Endometrium (tissue), 2 donors: ENCODE results near the gene ITGAD.
"Not testable (repeated sequence)": the region's sequence is repeated elsewhere in the genome, so short reads cannot be mapped to it uniquely, and the experiment has no call there.

Experiments used
- FAIRE-seq: peaks from 2 replicates; lab custom pipeline; 2012; peaks lifted over from hg19 to GRCh38; lab: Jason Lieb, UNC
- donor health status: control.
- donor health status: control.

ITGAD gene

DNA sequence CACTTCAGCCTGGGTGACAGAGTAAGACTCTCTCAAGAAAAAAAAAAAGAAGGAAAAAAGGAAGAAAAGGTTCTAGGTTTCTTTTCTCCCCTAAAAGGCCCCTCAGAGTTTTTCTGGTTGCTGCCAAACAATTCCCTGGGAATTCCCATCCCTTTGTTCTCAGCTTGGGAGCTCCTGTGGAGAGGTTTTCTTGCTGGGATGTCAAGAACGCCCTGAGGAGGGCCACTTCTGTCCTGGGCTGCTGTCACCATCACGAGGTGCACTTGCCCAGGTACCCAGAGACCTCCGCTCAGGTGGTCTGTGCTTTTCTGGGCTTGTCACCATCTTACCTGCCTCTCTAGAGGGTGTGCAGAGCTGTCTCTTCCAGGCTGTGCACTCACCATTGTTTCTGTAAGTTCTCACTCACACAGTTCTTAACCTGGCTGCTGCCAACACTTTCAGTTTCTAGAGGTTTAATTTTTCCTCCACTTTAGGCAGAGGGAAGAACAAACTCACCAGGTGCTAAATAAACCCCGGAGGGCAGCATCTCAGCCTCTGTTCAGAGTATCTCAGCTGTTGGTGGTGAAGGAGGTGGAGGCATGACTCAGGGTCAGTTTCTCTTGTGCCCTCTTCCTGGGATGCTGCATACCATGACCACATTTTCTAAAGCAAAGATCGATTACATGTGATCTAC lies 37.4 kb downstream of the ITGAD start:
- no peak for FAIRE-seq

DNA sequence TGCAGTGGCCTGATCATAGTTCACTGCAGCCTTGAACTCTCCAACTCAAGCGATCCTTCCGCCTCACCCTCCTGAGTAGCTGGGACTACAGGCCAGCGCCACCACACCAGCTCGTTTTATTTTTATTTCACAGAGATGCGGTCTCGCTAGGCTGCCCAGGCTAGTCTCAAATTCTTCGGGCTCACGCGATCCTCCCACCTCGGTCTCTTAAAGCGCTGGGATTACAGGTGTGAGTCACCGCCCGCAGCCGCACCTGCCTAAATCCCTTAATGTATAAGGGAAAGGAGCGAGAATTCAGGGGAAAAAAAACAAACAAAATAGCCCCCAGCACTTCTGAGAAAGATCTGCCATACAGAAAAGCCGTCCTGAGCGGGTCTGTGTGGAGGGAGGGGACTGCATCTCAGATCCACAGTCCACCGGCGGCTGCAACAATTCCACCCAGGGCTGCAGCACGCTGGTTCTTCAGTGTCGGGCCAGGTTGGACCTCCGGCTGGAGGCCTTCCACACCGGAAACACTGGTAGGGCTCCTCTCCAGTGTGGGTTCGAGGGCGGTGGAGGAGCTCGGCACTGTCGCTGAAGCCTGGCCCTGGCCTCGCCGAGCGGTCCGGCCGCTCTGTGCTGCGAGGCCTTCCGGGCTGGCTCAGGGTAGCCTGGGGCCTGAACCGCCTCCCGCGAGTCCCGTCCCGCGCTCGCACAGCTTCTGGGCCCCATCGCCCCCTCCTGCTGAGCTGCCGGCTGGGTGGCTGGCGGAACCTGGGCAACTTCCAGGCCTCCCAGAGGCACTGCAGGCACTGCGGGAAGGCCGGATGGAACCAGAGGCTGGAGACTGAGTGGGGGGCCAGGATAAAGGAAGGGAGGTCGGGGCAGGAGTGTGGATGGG lies 42.4 kb downstream of the ITGAD start:
- FAIRE-seq = no peak

DNA sequence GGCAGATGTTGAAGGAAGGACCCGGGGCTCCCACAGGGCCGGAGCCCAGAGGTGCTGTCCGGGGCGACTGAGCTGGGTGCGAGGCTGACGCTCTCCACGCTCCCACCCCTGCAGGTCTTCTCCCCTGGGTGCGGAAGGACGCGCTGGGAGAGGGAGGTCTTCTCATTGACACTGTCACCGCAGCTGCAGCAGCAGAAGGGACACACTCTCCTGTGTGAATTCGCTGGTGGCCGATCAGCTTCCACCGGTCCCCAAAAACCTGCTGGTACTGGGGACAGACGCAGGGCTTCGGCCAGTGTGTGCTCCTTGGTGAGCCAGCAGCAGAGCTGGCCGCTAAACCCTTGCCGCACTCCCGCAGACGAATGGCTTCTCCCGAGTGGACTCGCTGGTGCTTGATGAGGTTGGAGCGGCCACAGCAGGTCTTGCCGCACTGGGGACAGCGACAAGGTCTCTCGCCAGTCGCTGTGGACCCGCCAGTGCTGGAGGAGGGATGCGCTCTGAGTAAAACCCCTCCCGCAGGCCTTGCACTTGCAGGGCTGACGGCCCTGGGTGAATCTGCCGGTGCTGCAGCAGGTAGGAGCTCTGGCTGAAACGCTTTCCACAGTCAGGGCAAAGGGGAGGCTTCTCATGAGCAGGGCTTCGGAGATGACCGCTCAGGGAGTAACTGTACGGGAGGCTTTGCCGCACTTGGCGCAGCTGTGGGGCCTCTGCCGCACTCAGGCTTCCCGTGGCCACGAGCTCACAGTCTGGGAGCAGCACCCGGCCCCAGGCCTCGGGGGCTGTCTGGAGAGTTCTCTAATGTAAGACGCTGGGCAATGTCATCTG lies 43.3 kb downstream of the ITGAD start:
- FAIRE-seq = no peak

DNA sequence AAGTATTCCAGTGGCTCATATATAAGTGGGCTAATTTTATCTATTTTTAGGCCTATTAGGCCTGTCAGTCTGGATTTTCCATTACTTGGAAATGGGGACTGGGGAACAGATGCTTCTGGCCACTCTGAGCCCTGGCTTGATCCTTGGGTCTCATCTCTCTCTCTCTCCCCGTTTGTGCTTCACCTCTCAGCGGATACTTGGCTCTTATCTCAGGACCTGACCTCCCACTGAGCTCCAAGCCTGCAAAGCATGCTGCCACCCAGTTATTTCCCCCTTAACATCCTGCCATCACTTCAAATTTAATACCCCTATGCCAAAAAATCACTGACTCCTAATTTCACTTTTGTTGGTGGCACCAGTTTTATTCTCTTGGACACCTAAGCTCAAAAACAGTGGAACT lies 45.3 kb downstream of the ITGAD start:
- FAIRE-seq = no peak

DNA sequence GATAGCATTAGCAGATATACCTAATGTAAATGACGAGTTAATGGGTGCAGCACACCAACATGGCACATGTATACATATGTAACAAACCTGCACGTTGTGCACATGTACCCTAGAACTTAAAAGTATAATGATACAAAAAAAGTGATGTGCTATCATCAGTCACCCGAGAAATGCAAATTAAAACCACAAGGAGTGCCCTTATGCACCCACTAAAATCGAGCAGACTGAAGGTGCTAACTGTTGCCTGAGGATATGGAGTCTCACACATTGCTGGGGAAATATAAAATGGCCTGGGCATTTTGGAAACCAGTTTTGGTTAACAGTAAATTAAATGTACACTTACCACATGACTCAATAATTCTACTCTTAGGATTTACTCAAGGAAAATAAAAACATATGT lies 45.9 kb downstream of the ITGAD start:
- not testable (repeated sequence) for FAIRE-seq

DNA sequence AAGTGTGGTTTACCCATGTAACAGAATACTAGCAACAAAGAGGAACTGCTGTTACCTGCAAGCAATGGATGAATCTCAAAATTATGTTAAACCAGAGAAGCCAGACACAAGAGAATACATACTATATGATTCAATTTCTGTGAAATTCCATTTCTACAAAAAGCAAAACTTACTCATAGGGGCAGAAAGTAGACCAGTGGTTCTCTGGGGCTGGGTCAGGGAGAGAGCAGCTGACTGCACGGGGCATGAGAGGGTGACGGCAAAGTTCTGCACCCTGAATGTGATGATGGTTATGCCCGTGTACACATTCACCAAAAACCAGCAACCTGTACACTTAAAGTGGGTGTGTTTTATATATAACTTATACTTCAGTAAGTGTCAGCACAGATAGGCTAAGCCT lies 46.4 kb downstream of the ITGAD start:
- no peak for FAIRE-seq

DNA sequence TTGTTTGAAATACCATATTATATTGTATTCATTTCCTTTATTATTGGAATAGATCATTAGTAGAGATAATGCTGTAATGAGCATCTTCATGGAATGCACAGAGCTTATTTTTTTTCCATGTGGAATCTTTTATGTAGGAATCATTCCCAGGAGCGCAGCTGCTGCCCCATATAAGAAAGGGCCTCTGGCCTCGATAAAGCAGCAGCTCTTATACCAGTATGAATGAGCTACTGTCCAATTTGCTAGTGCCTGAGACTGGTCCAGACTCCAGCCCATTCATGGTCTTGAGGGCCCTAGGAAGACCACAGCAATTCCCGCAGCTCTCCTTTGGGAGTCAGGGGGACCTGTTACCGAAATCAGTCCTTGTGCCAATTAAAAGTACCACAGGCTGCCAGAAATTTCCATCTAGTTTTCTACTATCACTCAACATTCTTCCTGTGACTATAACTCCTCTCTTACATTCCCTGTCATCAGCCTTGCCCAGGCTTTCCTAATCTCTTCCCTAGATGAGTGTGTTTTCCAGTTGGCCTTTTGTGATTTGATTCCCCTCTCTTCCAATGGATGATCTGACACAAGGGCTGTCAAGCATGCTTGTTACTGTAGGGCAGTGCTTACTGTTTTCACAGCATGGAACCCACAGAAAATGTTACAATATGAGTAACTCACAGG lies 47.5 kb downstream of the ITGAD start:
- no peak for FAIRE-seq

DNA sequence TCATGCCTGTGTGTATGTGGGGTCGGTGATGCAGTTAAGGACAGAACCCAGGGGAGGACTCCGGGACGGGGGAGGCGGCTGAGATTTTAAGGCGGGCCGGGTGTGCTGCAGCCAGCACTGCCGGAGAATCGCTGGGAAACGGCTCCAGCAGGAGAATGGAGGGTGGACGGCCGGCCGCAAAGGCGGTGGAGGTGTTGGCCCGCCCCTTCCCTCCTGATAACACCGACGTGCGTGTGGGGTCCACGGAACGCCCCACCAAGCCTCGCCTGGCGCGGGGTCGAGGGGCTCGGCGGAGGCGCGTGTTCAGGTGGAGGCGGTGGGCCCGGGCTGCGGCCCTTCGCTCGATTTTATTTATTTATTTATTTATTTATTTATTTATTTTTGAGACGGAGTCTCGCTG lies 48.8 kb downstream of the ITGAD start:
- FAIRE-seq = no peak

DNA sequence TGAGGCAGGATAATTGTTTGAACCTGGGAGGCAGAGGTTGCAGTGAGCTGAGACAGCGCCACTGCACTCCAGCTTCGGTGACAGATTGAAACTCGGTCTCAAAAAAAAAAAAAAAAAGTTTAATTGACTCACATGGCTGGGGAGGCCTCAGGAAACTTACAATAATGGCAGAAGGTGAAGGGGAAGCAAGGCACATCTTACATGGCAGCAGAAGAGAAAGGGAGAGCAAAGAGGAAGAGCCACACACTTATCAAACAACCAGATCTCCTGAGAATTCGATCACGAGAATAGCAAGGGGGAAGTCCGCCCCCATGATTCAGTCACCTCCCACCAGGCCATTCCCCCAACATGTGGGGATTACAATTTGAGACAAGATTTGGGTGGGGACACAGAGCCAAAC lies 52.8 kb downstream of the ITGAD start:
- not testable (repeated sequence) for FAIRE-seq

DNA sequence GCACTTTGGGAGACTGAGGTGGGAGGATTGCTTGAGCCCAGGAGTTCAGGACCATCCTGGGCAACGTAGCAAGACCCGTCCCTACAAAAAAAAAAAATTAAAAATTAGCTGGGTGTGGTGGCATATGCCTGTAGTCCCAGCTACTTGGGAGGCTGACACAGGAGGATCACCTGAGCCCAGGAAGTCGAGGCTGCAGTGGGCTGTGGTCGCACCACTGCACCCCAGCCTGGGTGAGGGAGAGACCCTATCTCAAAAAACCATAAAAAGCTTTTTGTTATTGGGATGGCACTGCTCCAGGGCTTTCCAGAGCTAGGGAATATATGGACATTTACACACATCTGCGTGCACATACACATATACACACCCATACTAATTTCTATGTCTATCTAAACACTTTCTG lies 58.1 kb downstream of the ITGAD start:
- FAIRE-seq = no peak

DNA sequence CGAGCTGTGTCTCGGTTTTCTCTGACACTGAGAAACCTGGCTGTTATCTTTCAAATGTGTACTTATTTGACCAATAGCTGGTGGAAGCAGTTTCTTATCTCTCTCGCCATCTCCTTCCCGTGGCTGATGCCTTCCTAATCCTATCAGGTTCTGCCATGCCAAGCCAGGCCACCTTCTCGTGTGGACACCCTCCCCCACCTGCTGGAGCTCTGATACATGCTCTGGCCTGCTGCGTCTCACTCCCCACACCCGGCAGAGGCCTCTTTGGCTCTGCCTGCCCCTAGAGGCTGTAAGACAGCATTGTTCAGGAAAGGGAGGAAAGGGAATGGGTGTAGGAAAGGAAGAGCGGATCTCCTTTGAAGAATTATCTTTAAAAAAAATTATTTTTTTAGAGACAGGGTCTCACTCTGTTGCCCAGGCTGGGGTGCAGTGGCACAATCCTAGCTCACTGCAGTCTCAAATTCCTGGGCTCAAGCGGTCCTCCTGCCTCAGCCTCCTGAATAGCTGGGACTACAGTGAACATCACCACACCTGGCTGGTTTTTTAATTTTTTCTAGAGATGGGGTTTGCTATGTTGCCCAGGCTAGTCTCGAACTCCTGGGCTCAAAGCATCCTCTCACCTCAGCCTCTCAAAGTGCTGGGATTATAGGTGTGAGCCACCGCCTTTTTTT lies 58.7 kb downstream of the ITGAD start:
- no peak for FAIRE-seq

DNA sequence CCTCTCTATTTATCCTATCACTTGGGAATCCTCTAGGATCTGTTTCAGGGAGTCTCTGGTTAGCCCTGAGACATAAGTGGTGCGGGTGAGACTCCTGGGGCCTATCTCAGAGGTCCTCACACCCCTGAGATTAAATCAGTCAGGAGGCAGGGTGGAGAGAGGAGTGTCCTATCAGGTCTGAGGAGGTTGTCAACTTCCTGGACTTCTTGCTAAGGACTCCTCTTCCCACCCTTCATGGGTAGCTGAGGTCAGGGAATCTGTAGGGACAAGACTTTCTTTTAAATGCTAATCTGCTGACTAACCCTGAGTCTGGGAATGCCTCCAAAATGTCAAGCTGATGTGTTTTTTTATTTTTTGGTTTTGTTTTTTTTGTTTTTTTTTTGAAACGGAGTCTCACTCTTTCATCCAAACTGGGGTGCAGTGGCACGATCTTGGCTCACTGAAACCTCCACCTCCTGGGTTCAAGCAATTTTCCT lies 59.5 kb downstream of the ITGAD start:
- no peak for FAIRE-seq

DNA sequence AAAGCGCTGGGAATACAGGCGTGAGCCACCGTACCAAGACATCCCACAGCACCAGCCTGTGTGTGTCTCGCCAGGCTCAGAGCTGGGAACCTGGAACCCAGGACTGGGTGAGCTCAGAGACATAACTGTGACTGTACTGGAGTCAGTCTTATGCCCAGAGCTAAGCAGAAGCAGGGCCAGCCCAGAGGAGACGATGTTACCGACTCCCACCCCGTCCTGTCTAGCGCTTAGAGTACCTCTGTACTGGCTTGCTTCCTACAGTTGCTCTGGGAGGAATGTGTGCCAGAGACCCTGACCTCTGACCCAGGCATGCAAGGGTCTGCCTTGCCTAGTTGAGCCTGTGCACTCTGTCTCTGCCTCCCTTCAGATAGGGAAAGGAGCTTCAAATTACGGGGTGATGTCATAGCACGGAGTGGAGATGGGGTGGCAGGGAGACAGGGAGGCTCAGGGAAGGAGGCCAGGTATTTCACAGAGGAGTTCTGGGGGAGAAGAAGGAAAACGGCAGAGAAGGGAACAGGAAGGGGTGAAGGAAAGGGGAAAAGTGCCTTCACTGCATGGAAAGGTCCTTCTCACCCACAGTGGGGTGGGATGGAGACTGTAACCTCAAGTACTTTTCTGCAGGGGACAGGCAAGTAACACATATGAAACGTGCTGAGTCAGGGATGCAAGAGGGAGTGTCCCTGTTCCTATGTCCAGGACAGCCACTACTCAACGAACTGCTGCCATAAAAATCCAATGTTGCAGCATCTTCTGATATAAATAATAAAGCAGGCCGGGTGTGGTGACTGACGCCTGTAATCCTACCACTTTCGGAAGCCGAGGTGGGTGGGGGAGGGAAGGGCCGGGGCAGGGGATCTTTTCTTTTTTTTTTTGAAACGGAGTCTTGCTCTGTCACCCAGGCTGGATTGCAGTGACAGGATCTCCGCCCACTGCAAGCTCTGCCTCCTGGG lies 60.4 kb downstream of the ITGAD start:
- FAIRE-seq = no peak

DNA sequence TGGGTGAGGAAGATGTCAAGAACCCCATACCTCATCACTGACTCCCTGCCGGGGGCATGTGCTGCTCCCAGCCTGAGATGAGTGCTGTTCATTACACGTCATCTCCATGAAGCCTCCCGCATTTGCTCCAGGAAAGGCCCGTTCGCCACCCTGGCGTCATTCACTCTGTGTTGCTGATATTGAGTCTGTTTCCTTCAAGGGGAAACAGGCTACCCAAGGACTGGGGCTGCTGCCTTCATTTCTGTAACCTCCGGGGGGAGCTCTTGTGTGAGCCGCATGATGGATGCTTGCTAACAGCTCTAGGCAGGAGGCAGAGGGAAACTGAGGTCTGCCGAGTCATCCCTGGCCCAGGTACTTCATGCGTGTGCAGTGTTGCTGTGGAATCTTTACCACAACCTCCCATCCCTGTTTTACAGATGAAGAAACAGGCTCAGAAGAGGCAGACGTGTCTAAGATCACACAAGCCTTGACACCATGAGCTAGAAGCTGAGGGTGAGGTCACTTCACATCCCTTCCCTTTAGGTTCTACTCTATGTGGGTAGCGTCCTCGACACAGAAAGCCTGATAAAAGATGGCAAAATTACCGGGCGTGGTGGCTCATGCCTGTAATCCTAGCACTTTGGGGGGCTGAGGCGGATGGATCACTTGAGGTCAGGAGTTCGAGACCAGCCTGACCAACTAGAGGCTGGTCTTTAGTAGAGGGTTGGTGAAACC lies 62.6 kb downstream of the ITGAD start:
- no peak for FAIRE-seq

DNA sequence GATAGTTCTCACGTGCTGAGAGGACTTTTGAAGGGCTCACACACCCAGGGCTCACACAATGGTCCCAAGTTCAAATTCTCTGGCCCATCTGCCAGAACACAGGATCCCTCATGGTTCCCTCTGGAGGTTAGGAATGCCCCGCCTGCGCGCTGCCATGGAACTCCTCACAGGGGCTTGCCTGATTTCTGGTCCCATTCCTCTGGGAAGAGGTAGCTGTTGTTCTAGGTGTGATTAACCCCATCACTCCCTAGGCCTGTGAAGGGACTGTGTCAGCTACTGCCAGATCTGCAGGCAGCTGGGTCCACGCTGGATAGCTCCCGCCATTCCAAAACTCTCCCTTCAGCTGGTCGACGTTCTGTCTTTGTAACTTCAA lies 63.8 kb downstream of the ITGAD start:
- FAIRE-seq = no peak

DNA sequence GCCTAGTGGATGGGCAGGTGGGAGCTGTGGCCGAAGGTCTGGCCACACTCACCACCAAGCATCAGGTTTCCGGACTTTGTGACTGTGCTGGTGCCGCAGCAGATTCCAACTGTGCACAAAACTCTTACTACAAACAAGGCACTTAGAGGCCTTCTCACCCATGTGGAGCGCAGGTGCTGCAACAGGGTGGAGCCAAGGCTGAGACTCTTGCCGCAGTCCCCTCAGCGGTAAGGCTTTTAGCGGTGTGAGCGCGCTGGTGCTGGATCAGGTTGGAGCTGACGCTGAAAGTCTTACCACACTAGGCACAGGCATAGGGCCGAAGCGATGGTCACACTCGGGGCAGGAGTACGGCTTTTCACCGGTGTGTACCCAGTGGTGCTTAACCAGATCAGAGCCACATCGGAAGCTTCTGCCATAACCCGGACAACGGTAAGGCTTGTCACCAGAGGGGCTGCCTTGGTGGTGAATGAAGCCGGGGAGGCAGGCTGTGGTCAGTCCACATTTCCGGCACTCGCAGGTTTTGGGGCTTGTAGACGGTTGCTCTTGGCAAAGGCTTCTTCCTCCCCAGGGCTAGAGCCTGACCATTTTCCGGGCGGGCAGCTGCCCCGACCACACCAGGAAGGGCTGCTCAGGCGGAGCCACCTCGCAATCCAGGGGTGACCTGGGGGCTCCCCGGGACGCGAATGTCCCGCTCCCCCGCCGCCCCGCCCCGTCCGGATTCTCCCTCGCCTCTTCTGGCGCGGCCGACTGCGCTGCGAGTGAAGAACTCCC lies 65.1 kb downstream of the ITGAD start:
- no peak for FAIRE-seq

DNA sequence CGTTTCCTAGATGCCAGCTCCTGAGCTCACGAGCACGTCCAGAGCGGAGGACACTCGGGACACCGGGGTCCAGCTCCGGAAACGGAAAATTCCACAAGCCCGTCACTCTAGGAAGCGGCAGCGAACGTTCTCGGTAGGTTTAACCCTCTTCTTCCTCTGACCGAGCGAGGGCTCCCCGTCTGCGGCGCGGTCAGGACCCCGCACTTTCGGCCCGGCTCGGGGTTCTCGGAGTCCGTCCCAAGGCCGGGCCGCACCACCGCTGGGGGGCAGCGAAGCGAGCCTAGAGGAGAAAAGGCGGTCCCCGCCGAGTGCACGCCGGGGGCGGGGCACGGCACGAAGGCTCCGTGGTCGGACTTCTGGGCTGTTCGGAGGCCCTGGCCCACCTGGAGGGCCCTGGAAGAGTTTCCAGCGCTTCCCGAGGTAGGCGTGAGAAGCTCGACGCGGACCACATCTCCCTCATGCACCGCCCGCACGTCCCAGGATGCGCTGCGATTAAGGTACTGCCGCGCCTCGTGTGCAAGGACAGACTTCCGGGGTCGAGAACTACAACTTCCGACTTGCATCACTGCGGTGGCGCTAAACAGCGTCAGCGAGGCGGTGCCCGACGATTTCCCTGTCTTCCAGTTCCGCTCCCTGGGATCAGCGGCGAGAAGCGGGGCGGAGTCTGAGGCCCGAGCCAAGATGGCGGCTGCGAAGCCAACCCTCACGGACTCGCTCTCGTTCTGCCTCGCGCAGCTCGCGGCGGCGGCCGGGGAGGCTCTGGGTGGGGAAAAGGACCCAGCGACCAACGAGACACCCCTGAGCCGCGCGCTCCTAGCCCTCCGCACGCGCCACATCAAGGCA lies 65.9 kb downstream of the ITGAD start, which contains the start of gene ARMC5:
Gene ARMC5 (plus strand): TSS at position 658 of the 843 bp plus-strand sequence. CDS start 24 bp downstream, at position 682.
- FAIRE-seq = peak; percentile 57
